Prostate gland (tissue), 2 donors: Measurements from ENCODE around the gene SCGB1C2.
"Not testable (repeated sequence)": the region's sequence is repeated elsewhere in the genome, so short reads cannot be mapped to it uniquely, and the experiment has no call there.

Source experiments
- POLR2A ChIP-seq: fragments of 450-650 bp; IDR thresholded peaks from one replicate; pipeline ENCODE4 v1.6.1; 2016; ENCODE audit warnings: antibody characterized with exemption, mild to moderate bottlenecking
- TF ChIP-seq, protein P1 (sequence below), 4 experiments: fragments of 200-600 bp in 2 of 4; fragments of 450-650 bp in 2 of 4; sonication (generic) in 2 of 4; IDR thresholded peaks; 1 replicate in 3 of 4; 2 replicates in 1 of 4; pipeline ENCODE4 v1.5.1; 2016 to 2019; ENCODE audit warnings: antibody characterized with exemption in 4 of 4, mild to moderate bottlenecking in 2 of 4, moderate library complexity in 2 of 4

DNA sequence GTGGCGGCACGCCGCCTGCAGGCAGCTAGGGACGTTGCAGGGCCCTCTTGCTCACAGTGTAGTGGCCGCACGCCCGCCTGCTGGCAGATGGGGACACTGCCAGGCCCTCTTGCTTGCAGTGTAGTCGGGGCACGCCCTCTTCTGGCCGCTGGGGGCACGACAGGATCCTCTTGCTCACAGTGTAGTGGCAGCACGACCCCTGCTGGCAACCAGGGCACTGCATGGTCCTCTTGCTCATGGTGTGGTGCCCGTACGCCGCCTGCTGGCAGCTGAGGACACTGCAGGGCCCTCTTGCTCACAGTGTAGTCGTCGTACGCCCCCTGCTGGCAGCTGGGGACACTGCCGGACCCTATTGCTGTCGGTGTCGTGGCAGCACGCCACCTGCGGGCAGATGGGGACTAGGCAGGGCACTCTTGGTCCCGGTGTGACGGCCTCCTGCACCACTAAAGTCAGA, 3.0 kb upstream of the SCGB1C2 start:
- TF ChIP-seq, protein P1, sequence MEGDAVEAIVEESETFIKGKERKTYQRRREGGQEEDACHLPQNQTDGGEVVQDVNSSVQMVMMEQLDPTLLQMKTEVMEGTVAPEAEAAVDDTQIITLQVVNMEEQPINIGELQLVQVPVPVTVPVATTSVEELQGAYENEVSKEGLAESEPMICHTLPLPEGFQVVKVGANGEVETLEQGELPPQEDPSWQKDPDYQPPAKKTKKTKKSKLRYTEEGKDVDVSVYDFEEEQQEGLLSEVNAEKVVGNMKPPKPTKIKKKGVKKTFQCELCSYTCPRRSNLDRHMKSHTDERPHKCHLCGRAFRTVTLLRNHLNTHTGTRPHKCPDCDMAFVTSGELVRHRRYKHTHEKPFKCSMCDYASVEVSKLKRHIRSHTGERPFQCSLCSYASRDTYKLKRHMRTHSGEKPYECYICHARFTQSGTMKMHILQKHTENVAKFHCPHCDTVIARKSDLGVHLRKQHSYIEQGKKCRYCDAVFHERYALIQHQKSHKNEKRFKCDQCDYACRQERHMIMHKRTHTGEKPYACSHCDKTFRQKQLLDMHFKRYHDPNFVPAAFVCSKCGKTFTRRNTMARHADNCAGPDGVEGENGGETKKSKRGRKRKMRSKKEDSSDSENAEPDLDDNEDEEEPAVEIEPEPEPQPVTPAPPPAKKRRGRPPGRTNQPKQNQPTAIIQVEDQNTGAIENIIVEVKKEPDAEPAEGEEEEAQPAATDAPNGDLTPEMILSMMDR (IDR thresholded peaks at IDR 0.05) = not testable (repeated sequence)
- TF ChIP-seq POLR2A = not testable (repeated sequence)
